ENCODE measurements around the gene SNAPC3. TPM values are rescaled to one million over a fixed set of nuclear protein-coding genes. Genes with fewer than 3 reads are reported as not detected.
A peak's percentile ranks its signal among the peaks of the same experiment; 100 is the strongest.

SNAPC3 gene
- total RNA-seq, 2 donors from 2014 or later, result 24.2 to 61.9 TPM

- Histone ChIP-seq H3K4me1 (replicated peaks) (no peaks in the 10 kb centered on the region), H3K9me3 (no peaks in the 10 kb centered on the region), H3K36me3 (no peaks in the 10 kb centered on the region), H3K27me3 (replicated peaks; ENCODE audit: insufficient read depth) (no peaks in the 10 kb centered on the region), H3K27ac (peak overlapping the region; percentile 79 to 86), H3K4me3 (peak overlapping the region; percentile 94 to 95)
- no peak for TF ChIP-seq CTCF (IDR thresholded peaks at IDR 0.05)
- no peak for TF ChIP-seq POLR2AphosphoS5 (IDR thresholded peaks at IDR 0.05)
- TF ChIP-seq POLR2A (IDR thresholded peaks at IDR 0.05), result no peak
- intact Hi-C loops (cut with DNase I), result loop anchor here (2.0 to 5.0 kb wide), 2 partner anchors 43 to 88 kb away; partner anchors contain the start of genes CCDC171 and SNAPC3
- peak; percentile 8 for DNase-seq (ENCODE audit: low spot score)
- under 1% methylated on average over 74 of the region's 76 CpGs for WGBS
Observed at GRCh38 chr9:15509931-15510788, 87.5 kb downstream of the SNAPC3 start.

- Histone ChIP-seq H3K4me3 (peak within 1 kb of the TSS; percentile 94 to 95), H3K27ac (peak within 1 kb of the TSS; percentile 79 to 86), H3K4me1 (replicated peaks) (no peaks in the 10 kb centered on the region), H3K9me3 (no peaks in the 10 kb centered on the region), H3K36me3 (no peaks in the 10 kb centered on the region), H3K27me3 (replicated peaks; ENCODE audit: insufficient read depth) (no peaks in the 10 kb centered on the region)
- under 1% methylated on average over 54 of the region's 72 CpGs for WGBS
- peak; percentile 43 for DNase-seq (ENCODE audit: low spot score)
- TF ChIP-seq CTCF (IDR thresholded peaks at IDR 0.05), result peak in 2 of 4 experiments; percentile 25 to 40
- peak; percentile 62 for TF ChIP-seq POLR2A (IDR thresholded peaks at IDR 0.05)
- peak; percentile 57 for TF ChIP-seq POLR2AphosphoS5 (IDR thresholded peaks at IDR 0.05)
- intact Hi-C loops (cut with DNase I), result loop anchor here (2.0 to 5.0 kb wide), 2 partner anchors 42 to 89 kb away; partner anchors contain the start of genes CCDC171 and SNAPC3
Observed at GRCh38 chr9:15510789-15511575, 88.3 kb downstream of the SNAPC3 start, which contains the start of gene PSIP1. PSIP1 (minus strand) TSS chr9:15510970; CDS start chr9:15510188, 782 bp downstream.

Small RNAs within 50 kb of the gene (small RNA-seq; reads per million reads assigned to genes)
- 0 reads per million in 2 donors for gene RNU6-319P

Other genes starting within 250 kb of the SNAPC3 start
- 1 to 10 TPM; 4.2 to 4.3 TPM for gene TTC39B, start 115.7 kb upstream of the SNAPC3 start, total RNA-seq
- 10 to 100 TPM; 65.3 to 69.6 TPM for gene PSIP1, start 88.1 kb downstream of the SNAPC3 start, total RNA-seq
- gene CCDC171, start 130.2 kb downstream of the SNAPC3 start, total RNA-seq, result 1 to 10 TPM; 2.0 to 7.6 TPM